HCT116 (cell line): ENCODE results near the gene EFL1.

Experiments used
- CTCF ChIP-seq, 3 experiments: fragments of 200-600 bp in 1 of 3; sonication (generic) in 1 of 3; IDR thresholded peaks in 2 of 3; conservative IDR thresholded peaks in 1 of 3; 2 replicates each; pipeline ENCODE4 v1.5.1; 2012 to 2017; ENCODE audit warnings: low read depth in 2 of 3, low read length in 2 of 3, antibody characterized with exemption in 1 of 3, borderline replicate concordance in 1 of 3, control low read depth in 1 of 3, mild to moderate bottlenecking in 1 of 3, mixed read lengths in 1 of 3, mixed run types in 1 of 3, moderate library complexity in 1 of 3; ENCODE audit not compliant: insufficient read depth in 1 of 3
- EZH2 ChIP-seq: fragments of 200-600 bp; sonication (generic); IDR thresholded peaks from 2 replicates; pipeline ENCODE4 v1.6.1; 2017; ENCODE audit warnings: antibody characterized with exemption, mixed run types
- RAD21 ChIP-seq: IDR thresholded peaks from 2 replicates; pipeline ENCODE4 v1.6.1; 2012; ENCODE audit warnings: low read depth, mild to moderate bottlenecking
- ZBTB33 ChIP-seq: IDR thresholded peaks from 2 replicates; pipeline ENCODE4 v1.6.1; 2011; ENCODE audit warnings: mild to moderate bottlenecking, low read length, moderate library complexity; ENCODE audit not compliant: insufficient replicate concordance; ENCODE audit errors: extremely low read depth

GRCh38 chr15:82196353-82196752 is 66.2 kb downstream of the EFL1 start:
- TF ChIP-seq EZH2 (no peak), ZBTB33 (no peak), RAD21 (no peak), CTCF (IDR thresholded peaks at IDR 0.05 in 2 of 3, conservative IDR thresholded peaks at IDR 0.05 in 1 of 3; ENCODE audit: borderline replicate concordance in 1 of 3, insufficient read depth in 1 of 3, low read depth in 2 of 3, low read length in 2 of 3) (no peak)
